IPS-NIHi11 (cell line): ENCODE measurements around the gene KRT37.
A peak's percentile ranks its signal among the peaks of the same experiment; 100 is the strongest.

Experiments
- DNase-seq: peaks from one replicate; pipeline ENCODE4 v3.0.0; 2012; ENCODE audit warnings: mixed read lengths, low spot score

The KRT37 gene

DNA sequence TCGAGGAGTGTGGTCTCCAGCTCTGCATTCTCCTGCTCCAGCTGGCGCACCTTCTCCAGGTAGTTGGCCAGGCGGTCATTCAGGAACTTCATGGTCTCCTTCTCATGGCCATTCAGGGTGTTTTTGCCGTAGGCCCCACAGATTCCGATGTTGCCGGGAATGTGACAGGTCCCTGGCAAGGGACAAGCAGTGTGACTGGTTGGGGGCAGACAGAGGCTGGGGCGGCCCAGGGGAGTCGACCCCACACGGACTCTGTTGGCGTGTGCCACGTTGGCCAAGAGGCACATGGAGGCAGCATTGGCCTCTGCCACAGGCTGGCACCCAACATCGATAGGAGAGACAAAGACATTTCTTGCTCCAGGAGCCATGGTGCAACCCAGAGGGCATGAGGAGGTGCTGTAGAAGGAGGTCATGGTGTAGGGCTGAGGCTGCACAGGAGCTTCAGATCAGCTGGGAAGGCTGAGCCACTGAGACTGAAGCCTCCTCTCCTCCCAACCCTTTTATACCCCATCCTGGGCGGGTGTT lies at the start of gene KRT37:
TSS of gene KRT37 (minus strand) at position 475 of the 525 bp plus-strand sequence. CDS start at position 413, 62 bp downstream.
- DNase-seq: no peak

GRCh38 chr17:41468346-41468745 lies 44.0 kb upstream of the KRT37 start:
- DNase-seq: no peak

DNA sequence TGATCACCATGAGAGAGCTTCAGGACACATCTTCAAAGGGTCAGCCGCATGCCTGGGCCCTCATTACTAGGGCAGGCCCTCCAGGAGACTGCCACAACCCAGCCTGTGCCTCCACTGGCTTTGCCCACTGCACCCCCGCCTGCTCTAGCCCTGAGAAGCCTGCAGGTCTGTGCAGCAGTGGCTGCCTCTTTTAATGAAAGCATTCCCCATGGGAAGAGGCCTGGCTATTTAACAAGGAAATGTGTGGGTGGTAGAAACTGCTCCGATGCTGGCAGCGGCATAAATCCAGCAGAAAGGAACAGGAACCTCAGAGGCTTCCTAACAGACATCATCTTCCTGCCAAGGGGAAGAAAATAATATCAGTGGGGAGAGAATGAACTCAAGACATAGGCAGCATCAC lies 43.2 kb upstream of the KRT37 start:
- no peak for DNase-seq

- DNase-seq: no peak
Measured at GRCh38 chr17:41466988-41467387, 42.6 kb upstream of the KRT37 start, which contains the start of gene KRT32. TSS of gene KRT32 (minus strand) at chr17:41467386. CDS start at chr17:41467325, 61 bp downstream.

GRCh38 chr17:41464682-41465081 lies 40.3 kb upstream of the KRT37 start:
- no peak for DNase-seq

DNA sequence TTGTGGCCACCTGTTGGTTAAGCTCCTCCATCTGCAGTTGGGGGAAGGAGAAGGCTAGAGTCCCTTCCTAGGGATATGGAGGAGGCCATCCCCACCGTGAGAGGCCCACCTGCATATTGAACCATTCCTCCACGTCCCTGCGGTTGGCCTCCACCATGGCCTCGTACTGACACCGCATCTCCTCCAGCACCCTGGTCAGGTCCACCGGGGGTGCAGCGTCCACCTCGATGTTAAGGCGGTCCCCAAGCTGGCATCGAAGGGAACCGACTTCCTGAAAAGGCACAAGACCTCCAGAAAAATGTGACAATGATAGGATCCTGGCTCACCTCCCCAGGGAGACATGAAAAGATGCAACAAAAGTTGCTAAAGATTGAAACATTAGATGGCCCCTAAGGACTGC lies 39.8 kb upstream of the KRT37 start:
- DNase-seq: no peak

DNA sequence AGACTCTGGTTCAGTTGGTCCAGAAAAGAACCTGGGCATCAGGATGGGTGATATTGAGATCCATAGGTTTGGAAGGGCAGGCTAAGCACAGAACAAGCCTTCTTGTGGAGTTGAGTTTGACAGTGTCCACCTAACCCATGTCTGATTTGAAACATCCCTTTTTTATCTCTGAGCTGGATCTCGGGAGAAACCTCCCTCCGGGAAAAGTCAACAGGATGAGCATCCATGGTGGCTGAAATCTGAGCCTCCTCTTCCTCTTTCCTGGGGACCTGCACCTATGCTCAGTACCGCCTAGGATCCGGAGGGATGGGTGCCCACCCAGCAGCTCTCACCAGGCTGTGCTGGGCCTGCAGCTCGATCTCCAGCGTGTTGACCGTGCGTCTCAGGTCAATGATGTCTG lies 39.4 kb upstream of the KRT37 start:
- DNase-seq: no peak

DNA sequence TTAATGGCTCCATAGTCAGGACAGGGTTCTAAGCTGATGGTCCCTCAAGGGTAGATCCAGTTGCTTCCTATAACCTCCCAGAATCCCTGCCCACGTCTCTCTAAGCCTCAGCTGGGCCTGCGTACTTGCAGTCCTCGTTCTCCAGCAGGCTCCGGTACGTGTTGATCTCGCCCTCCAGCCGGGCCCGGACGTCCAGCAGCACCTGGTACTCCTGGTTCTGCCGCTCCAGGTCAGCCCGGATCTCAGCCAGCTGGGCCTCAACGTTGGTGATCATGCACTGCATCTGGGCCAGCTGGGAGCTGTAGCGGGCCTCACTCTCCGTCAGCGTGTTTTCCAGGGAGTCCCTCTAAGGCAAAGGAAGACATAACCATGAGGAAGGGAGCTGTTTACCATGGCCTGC lies 38.3 kb upstream of the KRT37 start:
- no peak for DNase-seq

DNA sequence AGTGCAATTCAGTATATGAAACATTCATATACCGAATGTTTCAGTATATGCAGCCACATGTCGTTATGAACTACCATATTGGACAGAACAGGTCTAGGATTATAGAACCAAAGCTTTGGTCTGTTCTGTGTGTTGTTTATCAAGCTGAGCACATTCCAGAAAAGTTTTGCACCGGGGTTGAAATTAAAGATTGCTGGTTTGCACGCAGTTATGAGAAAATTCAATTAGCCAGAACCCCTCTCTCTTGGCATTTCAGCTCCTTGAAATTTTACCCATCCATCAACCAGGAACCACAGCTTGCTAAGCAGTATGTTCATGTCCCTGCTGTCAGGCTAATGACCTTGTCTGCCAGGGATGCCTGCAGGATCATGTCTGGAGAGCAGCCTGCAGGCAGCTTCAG lies 33.3 kb upstream of the KRT37 start:
- DNase-seq: no peak

GRCh38 chr17:41456204-41456603 lies 31.8 kb upstream of the KRT37 start:
- DNase-seq: peak; percentile 51

DNA sequence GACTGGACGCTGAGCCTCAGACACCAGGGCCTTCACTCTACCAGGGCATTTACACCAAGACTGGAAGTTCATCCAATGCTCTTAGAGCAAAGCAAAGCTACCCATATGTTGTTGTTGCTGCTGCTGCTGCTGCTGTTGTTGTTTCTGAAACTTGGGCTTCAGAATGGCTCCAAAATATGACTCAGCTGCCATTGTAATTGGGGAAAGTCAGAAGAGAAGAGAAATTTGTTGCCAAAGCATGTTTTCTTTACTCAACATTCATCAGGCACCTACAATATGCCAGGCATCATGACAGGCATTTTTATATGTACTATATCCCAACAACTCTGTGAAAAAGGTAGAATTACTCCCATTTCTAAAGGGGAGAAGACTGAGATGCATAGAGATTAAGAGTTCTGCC lies 30.9 kb upstream of the KRT37 start:
- DNase-seq: no peak

GRCh38 chr17:41453066-41453465 lies 28.7 kb upstream of the KRT37 start:
- no peak for DNase-seq

DNA sequence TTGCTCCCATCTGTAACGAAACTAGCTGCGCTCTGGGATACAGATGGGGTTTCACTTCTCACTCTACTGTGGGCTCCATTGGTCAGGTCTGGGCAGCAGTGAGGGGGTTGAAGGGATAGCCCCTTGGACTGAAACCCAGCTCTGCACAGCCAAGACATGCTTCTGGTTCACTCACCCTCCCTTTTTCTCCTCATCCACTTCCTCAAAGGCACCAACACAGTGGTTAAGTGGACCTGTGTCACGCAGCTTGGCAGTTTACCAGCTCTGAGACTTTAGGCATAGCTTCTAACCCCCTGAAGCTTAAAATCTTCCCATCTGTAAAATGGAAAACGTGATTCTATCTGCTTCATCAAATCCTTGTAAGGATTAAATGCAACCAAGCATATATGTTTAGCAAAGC lies 27.9 kb upstream of the KRT37 start:
- DNase-seq: no peak

GRCh38 chr17:41451154-41451728 lies 26.9 kb upstream of the KRT37 start:
- no peak for DNase-seq

DNA sequence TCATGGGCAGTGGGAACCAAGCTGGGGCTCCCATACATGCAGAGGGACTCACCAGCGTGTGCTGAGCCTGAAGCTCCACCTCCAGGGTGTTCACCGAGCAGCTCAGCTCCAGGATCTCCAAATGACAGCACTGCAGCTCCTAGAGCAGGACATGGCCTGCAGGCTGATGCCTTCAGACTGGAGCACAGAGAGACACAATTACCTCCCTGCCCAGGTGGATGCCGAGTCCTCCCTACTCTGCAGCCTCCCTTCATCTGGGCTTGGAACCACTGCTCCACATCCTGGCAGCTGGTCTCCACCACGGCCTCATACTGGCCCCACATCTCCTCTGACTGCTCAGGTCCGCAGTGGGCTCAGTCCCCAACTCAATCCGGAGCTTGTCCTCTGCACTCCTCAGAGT lies 24.6 kb upstream of the KRT37 start:
- no peak for DNase-seq

DNA sequence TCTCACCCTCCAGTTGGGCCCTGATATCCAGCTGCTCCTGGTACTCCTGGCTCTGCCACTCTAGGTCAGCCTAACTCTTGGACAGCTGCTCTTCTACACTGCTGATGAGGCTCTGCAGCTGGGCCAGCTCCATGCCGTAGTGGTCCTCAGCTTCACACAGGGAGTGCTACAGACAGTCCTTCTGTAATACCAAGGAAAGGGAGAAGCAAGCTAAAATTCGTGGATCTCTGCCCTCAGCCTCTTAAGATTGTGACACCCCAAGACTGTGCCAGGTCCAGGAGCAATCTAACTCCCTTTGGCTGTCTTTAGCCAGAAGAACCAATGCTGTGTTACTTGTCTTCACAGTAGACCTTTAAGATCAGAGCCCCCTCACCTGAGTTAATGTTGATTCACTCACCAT lies 24.1 kb upstream of the KRT37 start:
- DNase-seq: no peak

DNA sequence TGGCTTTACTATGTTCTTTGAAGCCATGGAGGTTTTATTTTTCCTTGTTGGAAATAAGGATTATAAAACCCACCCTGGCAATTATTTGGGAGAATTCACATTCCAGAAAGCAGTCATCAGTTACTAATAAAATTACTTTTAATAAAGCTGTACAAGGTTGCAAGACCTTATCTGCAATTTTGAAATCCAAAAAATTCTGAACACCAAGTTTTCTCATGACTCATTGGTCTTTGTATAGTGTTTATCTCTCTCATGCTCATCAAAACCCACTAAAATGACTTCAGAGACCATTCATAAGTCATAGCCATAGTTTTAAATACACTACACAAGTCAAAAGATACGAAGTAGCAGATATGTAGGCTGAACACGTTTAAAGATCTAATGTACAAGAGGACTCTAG lies 22.4 kb upstream of the KRT37 start:
- DNase-seq: no peak

- DNase-seq: no peak
Measured at GRCh38 chr17:41444640-41445039, 20.3 kb upstream of the KRT37 start.

DNA sequence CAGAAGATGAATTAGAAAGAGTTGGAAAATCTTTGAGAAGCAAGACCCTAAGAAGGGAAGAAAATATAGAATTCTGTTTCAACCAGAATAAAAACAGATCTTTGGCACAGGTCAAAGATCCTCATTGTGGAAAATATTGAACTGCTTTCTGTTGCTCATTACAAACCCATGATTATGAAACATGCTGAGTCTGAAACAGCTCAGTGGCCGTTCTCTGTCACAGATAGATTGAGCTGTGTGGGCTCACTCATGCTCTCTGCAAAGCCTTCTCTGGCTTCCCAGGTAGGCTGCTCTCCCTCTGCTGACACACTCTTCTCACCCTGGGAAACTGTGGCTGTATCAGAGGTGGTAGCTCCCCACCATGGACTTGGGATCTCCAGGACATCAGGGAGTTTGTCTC lies 19.8 kb upstream of the KRT37 start:
- no peak for DNase-seq

DNA sequence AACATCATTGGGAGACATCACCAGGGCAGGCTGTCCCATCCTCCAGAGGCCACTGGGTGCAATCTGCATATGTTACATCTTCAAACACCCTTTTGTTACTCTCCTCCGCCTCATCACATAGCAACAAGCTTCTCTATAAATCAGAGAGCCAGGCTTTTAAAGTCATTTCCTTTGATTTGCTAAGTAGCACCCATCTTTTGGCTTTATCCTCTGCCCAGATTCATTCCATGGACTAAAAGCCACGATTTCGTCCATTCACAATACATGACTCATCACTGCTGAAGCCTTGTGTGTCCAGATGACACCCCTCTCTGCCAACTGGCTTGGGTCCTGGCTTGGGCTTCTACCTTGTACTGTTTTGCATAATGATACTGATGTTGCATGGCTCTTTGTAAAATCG lies 18.4 kb upstream of the KRT37 start:
- no peak for DNase-seq

DNA sequence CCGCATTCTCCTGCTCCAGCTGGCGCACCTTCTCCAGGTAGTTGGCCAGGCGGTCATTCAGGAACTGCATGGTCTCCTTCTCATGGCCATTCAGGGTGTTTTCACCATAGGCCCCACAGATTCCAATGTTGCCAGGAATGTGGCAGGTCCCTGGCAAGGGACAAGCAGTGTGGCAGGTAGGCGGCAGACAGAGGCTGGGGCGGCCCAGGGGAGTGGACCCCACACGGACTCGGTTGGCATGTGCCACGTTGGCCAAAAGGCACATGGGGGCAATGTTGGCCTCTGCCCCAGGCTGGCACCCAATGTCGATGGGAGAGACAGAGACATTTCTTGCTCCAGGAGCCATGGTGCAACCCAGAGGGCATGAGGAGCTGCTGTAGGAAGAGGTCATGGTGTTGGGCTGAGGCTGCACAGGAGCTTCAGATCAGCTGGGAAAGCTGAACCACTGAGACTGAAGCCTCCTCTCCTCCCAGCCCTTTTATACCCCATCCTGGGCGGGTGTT lies 16.2 kb upstream of the KRT37 start, which contains the start of gene KRT38:
TSS of gene KRT38 (minus strand) at position 453 of the 503 bp plus-strand sequence. CDS start at position 391, 62 bp downstream.
- no peak for DNase-seq

DNA sequence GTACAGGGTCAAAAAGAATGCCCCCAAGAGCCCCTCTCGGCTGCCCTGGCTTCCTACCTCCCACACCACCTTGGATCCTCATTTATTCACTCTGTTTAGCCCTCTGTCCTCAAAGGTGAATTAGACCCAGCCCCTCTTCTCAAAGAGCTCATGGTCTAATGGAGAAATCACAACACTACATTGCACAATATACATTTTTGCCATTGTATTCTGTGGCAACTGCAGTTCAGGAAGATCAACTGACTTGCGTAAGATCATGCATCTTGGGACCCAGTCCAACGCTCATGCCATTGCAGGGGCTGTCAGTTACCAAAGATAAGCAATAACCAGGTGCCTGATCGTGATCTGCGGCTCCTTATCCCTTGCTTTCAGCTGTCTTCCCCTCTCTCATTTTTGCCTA lies 15.0 kb upstream of the KRT37 start:
- DNase-seq: no peak

GRCh38 chr17:41437769-41438168 lies 13.4 kb upstream of the KRT37 start:
- no peak for DNase-seq

GRCh38 chr17:41437254-41437653 lies 12.9 kb upstream of the KRT37 start:
- DNase-seq: no peak
